ENCODE results near the gene PAX5.

- TF ChIP-seq POLR2A (IDR thresholded peaks at IDR 0.05) (no peak), CTCF (IDR thresholded peaks at IDR 0.05) (no peak)
These were observed 131.9 kb downstream of the PAX5 start for GRCh38 chr9:36902080-36902716.

All from esophagus squamous epithelium (tissue), 4 donors.